Stimulated activated CD4-positive, alpha-beta T cell treated with anti-CD3 and anti-CD28 coated beads, Interleukin-1b, Interleukin-23, amount 100 ng/mL, for 4 hours (primary cell): ENCODE data around the gene SRCIN1.
"Not testable (repeated sequence)": the region's sequence is repeated elsewhere in the genome, so short reads cannot be mapped to it uniquely, and the experiment has no call there.

Experiments
- DNase-seq, 2 donors: peaks; one replicate each; pipeline ENCODE4 v3.0.0-alpha.2; 2020; ENCODE audit warnings: low read depth in 2 of 2

SRCIN1 gene

GRCh38 chr17:38605841-38606645 lies at the start of gene SRCIN1:
Gene SRCIN1, minus strand, starts transcription at chr17:38605952. Its CDS starts 247 bp downstream, at chr17:38605705.
- DNase-seq, result peak; percentile 47 to 51

GRCh38 chr17:38654411-38655398 lies 49.0 kb upstream of the SRCIN1 start:
- DNase-seq, result no peak

GRCh38 chr17:38653679-38654078 lies 47.9 kb upstream of the SRCIN1 start:
- DNase-seq, result no peak

- no peak for DNase-seq
These were observed 47.5 kb upstream of the SRCIN1 start for GRCh38 chr17:38653230-38653629.

- DNase-seq, result not testable (repeated sequence)
These were observed 45.0 kb upstream of the SRCIN1 start for GRCh38 chr17:38650653-38651173.

GRCh38 chr17:38637951-38638350 lies 32.2 kb upstream of the SRCIN1 start:
- no peak for DNase-seq

- DNase-seq, result no peak
These were observed 30.3 kb upstream of the SRCIN1 start for GRCh38 chr17:38636054-38636453.

- DNase-seq, result no peak
These were observed 26.6 kb upstream of the SRCIN1 start for GRCh38 chr17:38632334-38632733.

GRCh38 chr17:38628441-38628840 lies 22.7 kb upstream of the SRCIN1 start:
- DNase-seq, result no peak

- no peak for DNase-seq
These were observed 22.2 kb upstream of the SRCIN1 start for GRCh38 chr17:38627957-38628356.

GRCh38 chr17:38626606-38627226 lies 21.0 kb upstream of the SRCIN1 start:
- DNase-seq, result not testable (repeated sequence)

GRCh38 chr17:38625482-38625881 lies 19.7 kb upstream of the SRCIN1 start:
- no peak for DNase-seq

GRCh38 chr17:38624782-38625355 lies 19.1 kb upstream of the SRCIN1 start:
- DNase-seq, result not testable (repeated sequence)

GRCh38 chr17:38621538-38621937 lies 15.8 kb upstream of the SRCIN1 start:
- no peak for DNase-seq

GRCh38 chr17:38620551-38621277 lies 15.0 kb upstream of the SRCIN1 start:
- DNase-seq, result no peak

GRCh38 chr17:38619937-38620550 lies 14.3 kb upstream of the SRCIN1 start:
- no peak for DNase-seq

GRCh38 chr17:38619451-38619795 lies 13.7 kb upstream of the SRCIN1 start:
- DNase-seq, result no peak

- no peak for DNase-seq
These were observed 12.4 kb upstream of the SRCIN1 start for GRCh38 chr17:38617967-38618760.

- DNase-seq, result no peak
These were observed 11.5 kb upstream of the SRCIN1 start for GRCh38 chr17:38617074-38617860.
